Loucy (cell line): ENCODE results near the gene DDX10.

Experiments used
- CTCF ChIP-seq: fragments of 200-600 bp; sonication (generic); conservative IDR thresholded peaks from 2 replicates; pipeline ENCODE4 v1.5.1; 2014; ENCODE audit warnings: mild to moderate bottlenecking, antibody characterized with exemption, low read length
- EZH2phosphoT487 ChIP-seq: fragments of 200-600 bp; IDR thresholded peaks from 2 replicates; pipeline ENCODE4 v1.6.1; 2018; ENCODE audit warnings: antibody characterized with exemption, mild to moderate bottlenecking, moderate library complexity, borderline replicate concordance

GRCh38 chr11:108851781-108852180 is 186.9 kb downstream of the DDX10 start:
- TF ChIP-seq CTCF (no peak), EZH2phosphoT487 (no peak)
